ENCODE data around the gene SMARCA1. TPM values are rescaled to one million over a fixed set of nuclear protein-coding genes. Genes with fewer than 3 reads are reported as not detected.

The SMARCA1 gene
- total RNA-seq, 1 donor from 2014 or later, result 21.5 TPM

GRCh38 chrX:129495900-129496299 is 27.4 kb downstream of the SMARCA1 start:
- intact Hi-C loops (cut with DNase I), result no loop called here
- DNase-seq (ENCODE audit: low spot score in 2 of 2), result no peak
- no peaks in the 10 kb centered on the region for H3K4me1 ChIP-seq
- peaks cover 0 to 15% of the 10 kb centered on the region in 2 donors for H3K36me3 ChIP-seq
- H3K9me3 ChIP-seq, result no peaks in the 10 kb centered on the region
- no peaks in the 10 kb centered on the region for H3K27me3 ChIP-seq
- H3K4me3 ChIP-seq, result no peak overlapping the region
- TF ChIP-seq CTCF (IDR thresholded peaks at IDR 0.05), result no peak
- no peak overlapping the region for H3K27ac ChIP-seq

GRCh38 chrX:129494887-129495286 is 28.4 kb downstream of the SMARCA1 start:
- DNase-seq (ENCODE audit: low spot score in 2 of 2), result no peak
- Histone ChIP-seq H3K9me3 (no peaks in the 10 kb centered on the region), H3K27me3 (no peaks in the 10 kb centered on the region), H3K36me3 (peaks cover 0 to 6% of the 10 kb centered on the region in 2 donors), H3K4me1 (no peaks in the 10 kb centered on the region), H3K4me3 (no peak overlapping the region), H3K27ac (no peak overlapping the region)
- intact Hi-C loops (cut with DNase I), result no loop called here
- TF ChIP-seq CTCF (IDR thresholded peaks at IDR 0.05), result no peak

GRCh38 chrX:129493643-129494042 is 29.6 kb downstream of the SMARCA1 start:
- H3K9me3 ChIP-seq, result no peaks in the 10 kb centered on the region
- no peak for DNase-seq (ENCODE audit: low spot score in 2 of 2)
- H3K27me3 ChIP-seq, result no peaks in the 10 kb centered on the region
- H3K4me3 ChIP-seq, result no peak overlapping the region
- no peak overlapping the region for H3K27ac ChIP-seq
- intact Hi-C loops (cut with DNase I), result no loop called here
- TF ChIP-seq CTCF (IDR thresholded peaks at IDR 0.05), result no peak
- H3K36me3 ChIP-seq, result peaks cover 0 to 6% of the 10 kb centered on the region in 2 donors
- H3K4me1 ChIP-seq, result no peaks in the 10 kb centered on the region

- Histone ChIP-seq H3K4me1 (no peaks in the 10 kb centered on the region), H3K27me3 (no peaks in the 10 kb centered on the region), H3K27ac (no peak overlapping the region), H3K36me3 (peaks cover 0 to 11% of the 10 kb centered on the region in 2 donors), H3K4me3 (no peak overlapping the region), H3K9me3 (no peaks in the 10 kb centered on the region)
- no peak for TF ChIP-seq CTCF (IDR thresholded peaks at IDR 0.05)
- intact Hi-C loops (cut with DNase I), result no loop called here
- DNase-seq (ENCODE audit: low spot score in 2 of 2), result no peak
Measured at GRCh38 chrX:129490330-129490729, 33.0 kb downstream of the SMARCA1 start.

- no peak overlapping the region for H3K27ac ChIP-seq
- H3K4me1 ChIP-seq, result no peaks in the 10 kb centered on the region
- H3K9me3 ChIP-seq, result no peaks in the 10 kb centered on the region
- intact Hi-C loops (cut with DNase I), result no loop called here
- H3K36me3 ChIP-seq, result peaks cover 0 to 11% of the 10 kb centered on the region in 2 donors
- no peak overlapping the region for H3K4me3 ChIP-seq
- no peaks in the 10 kb centered on the region for H3K27me3 ChIP-seq
- DNase-seq (ENCODE audit: low spot score in 2 of 2), result no peak
- no peak for TF ChIP-seq CTCF (IDR thresholded peaks at IDR 0.05)
Measured at GRCh38 chrX:129488359-129488758, 34.9 kb downstream of the SMARCA1 start.

- no peak for TF ChIP-seq CTCF (IDR thresholded peaks at IDR 0.05)
- no peak overlapping the region for H3K4me3 ChIP-seq
- DNase-seq (ENCODE audit: low spot score in 2 of 2), result no peak
- H3K36me3 ChIP-seq, result peaks cover 0 to 5% of the 10 kb centered on the region in 2 donors
- H3K4me1 ChIP-seq, result no peaks in the 10 kb centered on the region
- no peak overlapping the region for H3K27ac ChIP-seq
- no peaks in the 10 kb centered on the region for H3K27me3 ChIP-seq
- intact Hi-C loops (cut with DNase I), result no loop called here
- H3K9me3 ChIP-seq, result no peaks in the 10 kb centered on the region
Measured at GRCh38 chrX:129480889-129481288, 42.4 kb downstream of the SMARCA1 start.
